ENCODE data around the gene BTBD18.

GRCh38 chr11:57791321-57792059 lies 39.9 kb upstream of the BTBD18 start:
- no peak for TF ChIP-seq CTCF (IDR thresholded peaks at IDR 0.05; ENCODE audit: low read depth, low read length, missing input control)
- no peak for TF ChIP-seq ATF3 (IDR thresholded peaks at IDR 0.05)
- no peak for TF ChIP-seq JUND (IDR thresholded peaks at IDR 0.05)
- TF ChIP-seq MAX (IDR thresholded peaks at IDR 0.05) = no peak
- no peak for TF ChIP-seq GABPA (IDR thresholded peaks at IDR 0.05 in 1 of 2, conservative IDR thresholded peaks at IDR 0.05 in 1 of 2)
- TF ChIP-seq RAD21 (IDR thresholded peaks at IDR 0.05) = no peak
- TF ChIP-seq REST (IDR thresholded peaks at IDR 0.05) = no peak
- TF ChIP-seq TAF1 (conservative IDR thresholded peaks at IDR 0.05) = no peak
- no peak for TF ChIP-seq ZBTB33 (IDR thresholded peaks at IDR 0.05)
